NCI-H187 (cell line): ENCODE data around the gene CEACAM18.
"Not testable (repeated sequence)": the region's sequence is repeated elsewhere in the genome, so short reads cannot be mapped to it uniquely, and the experiment has no call there.

ENCODE experiments used
- DNase-seq, 2 experiments: peaks; one replicate each; lab custom pipeline; 2025; lab: John Stamatoyannopoulos, UW

CEACAM18 gene

DNA sequence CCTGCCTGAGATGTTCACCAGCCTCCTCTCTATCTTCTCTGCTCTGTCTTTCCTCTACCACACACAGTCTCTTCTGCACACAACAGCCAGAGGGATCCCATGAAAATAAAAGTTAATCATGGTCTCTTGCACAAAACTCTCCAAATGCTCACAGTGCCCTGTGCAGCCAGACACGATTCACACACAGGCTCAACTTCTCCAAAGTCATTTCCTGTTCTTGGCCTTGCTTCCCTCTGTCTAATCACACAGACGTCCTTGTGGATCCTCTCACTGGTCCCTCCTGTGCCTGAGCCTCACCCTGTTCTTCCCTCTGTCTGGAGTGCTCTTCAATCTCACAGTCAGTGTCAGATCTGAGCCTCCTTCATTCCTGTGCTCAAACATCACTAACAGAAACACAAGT is 15.4 kb downstream of the CEACAM18 start:
- DNase-seq = no peak

DNA sequence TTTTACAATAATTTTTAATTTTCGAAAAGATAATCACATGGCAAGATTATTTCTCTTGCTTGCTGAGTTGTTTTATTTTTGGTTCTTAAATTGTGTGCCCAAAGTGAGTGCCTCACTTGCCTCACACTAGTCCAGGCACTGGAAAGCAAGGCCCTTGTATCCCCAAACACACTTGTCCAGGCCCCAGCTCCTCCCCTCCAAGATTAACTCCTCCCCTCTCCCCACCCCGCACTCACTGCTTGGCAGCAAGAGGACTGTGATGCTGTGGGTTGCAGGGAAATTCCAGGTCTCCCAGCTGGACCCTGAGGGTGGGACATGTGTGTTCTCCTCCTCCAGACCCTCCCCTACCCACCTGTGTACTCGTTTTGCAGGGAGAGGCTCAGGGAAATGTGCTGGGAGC is 19.3 kb downstream of the CEACAM18 start:
- DNase-seq = no peak

DNA sequence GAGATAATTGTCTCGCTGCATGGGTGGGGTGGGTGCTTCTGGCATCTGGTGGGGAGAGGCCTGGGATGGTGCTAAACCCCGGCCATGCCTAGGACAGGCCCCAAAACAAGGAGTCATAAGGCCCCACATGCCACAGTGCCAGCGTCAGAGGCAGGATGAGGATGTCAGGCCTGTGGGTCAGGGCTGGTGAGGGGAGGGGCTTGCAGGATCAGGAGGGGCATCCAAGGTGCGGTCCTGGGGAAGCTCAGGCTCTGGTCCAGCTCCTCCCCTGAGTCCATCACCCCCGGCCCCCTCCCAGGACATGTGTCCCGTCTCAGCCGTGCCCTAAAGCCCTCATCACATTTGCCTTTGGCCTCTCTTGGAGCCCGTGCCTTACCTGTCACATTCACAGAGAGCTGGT is 22.6 kb downstream of the CEACAM18 start:
- not testable (repeated sequence) for DNase-seq

DNA sequence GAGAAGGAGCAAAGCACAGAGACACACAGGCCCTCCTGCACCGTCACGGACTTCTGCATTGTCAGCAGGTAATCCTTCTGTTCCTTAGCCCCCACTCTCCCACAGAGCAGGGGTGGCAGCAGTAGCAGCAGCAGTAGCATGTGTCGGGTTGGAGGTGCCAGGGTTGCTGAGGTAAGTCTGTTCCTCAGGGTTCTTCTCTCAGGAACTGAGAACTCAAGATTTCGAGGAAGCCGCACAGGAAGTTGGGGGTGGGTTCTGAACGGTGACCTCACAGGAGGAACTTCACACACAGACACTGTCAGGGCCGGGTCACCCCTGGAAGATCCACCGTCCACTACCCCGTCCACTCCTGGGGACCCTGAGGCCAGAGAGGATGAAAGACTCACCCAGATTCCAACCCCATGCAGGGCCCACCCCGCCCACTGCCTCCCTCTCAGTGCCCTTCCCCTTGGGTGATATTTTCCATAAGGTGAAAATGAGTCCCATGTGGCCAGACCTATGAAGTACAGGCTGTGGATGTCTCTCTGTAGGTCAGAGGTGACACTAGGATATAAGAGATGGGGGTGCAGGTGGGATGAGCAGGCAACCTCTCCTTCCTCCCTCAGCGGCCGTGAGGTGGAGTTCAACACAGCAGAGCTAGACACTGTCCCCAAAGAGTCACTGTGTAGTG is 23.4 kb downstream of the CEACAM18 start, which contains the start of gene SIGLEC12:
Gene SIGLEC12, minus strand, starts transcription at position 207 of the 670 bp plus-strand sequence. Its CDS starts 67 bp downstream, at position 140.
- DNase-seq = no peak

DNA sequence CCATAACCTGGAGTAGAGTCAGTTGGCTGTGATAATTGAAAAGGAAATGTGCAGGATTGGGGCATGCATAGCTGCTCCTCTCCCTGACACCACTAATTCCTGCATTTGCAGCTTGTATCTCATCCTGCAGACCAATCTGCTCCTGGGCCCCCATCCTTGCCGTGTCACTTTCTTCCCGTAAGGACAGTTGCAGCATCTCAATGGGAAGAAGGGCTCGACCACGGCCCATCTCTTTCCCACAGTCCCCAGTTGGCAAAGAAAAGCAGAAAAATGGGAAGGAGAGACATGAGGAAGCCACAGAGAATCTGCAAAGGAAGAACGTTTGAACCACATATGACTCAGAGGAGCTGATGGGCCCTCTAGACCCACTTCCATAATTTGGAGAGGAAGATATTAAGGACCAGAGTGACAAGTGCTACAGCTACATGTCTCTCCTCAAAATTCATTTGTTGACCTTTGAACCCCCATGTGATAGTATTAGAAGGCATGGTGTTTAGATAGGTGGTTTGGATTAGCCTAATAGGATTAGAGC is 25.0 kb downstream of the CEACAM18 start:
- DNase-seq = no peak

DNA sequence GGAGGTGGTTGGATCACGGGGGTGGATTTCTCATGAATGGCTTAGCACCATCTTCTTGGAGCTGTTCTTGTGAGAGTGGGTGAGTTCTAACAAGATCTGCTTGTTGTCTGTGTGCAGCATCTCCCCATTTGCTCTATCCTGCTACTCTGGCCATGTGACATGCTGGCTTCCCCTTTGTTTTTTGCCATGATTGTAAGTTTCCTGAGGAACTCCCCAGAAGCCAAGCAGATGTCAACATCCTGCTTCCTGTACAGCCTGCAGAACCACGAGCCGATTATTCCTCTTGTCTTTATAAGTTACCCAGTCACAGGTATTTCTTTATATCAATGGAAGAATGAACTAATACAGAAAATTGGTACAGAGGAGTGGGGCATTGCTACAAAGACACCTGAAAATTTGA is 25.6 kb downstream of the CEACAM18 start:
- no peak for DNase-seq

DNA sequence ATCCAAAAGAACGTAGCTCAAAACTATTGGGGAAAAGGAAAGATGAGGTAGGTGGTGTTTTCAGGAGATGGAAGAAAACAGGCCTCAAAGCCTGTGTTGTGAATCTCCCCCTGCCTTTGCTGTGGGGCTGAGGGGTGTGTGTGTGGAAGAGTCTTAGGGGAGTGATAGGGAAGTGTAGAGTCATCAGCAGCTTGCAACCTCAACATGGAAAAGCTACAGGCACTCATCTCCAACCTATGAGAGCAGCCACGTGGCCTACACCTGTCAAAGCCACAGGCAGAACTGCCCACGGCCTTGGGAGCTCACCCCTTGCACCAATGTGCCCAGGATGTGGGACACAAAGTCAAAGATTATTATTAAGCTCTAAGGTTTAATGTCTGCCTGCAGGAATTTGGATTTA is 27.6 kb downstream of the CEACAM18 start:
- no peak for DNase-seq

DNA sequence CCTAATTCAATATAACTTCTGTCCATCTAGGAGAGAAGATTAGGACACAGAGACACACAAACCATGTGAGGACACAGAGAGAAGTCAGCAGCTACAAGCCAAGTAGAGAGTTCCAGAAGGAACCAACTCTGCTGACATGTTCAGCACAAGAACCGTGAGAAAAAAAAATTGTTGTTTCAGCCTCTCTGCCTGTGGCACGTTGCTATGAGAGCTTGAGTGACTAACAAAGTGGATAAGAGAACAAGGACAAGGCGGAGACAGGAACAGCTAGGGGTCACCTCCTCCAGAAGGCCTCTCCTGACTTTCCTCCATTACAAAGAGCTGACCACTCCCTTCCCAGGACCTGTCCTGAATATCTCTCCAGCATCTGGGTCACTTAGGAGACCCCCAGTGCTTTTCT is 28.9 kb downstream of the CEACAM18 start:
- no peak for DNase-seq

DNA sequence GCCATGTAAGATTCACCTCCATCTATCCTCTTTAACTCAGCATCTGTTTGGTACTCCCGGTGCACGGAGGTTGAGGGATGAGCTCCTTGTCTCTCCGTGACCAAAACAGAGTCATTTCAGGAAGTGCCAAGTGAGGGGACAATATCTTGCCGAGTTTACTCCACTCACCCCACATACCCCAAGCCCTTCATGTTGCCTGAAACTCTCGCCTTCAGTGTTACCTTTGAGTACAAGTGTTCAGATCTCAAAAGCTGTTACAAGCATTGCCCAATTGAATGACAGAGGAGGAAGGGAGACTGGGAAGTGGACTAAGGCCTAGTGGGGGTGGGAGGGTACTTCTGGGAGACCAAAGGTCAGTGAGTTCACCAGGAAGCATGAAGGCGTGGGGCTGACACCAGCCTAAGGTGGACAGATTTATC is 29.3 kb downstream of the CEACAM18 start:
- DNase-seq = no peak

DNA sequence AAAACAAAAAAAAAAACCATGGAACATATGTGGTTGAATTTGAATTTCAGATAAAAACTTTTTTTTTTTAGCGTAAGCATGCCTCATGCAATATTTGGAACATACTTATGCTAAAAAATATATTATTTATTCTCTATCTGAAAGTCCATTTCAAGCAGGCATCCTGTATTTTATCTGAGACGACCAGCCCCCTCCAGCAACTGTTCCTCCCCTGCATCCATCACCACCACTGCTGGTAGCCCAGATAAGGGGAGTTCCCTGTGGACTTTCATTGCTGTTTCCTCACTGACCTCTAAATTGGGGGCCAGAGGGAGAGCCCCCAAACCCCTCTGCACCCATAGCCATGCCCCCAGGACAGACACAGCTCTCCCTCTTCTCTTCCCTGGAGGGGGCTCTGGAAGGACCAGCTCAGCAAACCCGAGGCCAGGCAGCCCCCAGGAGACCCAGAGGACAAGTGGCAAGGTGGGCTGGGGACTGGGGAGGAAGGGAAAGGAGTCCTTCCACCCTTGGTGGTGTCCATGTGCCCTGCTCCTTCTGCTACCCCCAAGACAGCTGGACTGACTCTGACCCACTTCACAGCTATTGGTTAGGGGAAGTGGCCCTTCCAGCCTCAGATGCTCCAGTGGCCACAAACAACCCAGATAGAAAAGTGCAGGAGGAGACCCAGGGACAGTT is 29.9 kb downstream of the CEACAM18 start:
- DNase-seq = no peak

DNA sequence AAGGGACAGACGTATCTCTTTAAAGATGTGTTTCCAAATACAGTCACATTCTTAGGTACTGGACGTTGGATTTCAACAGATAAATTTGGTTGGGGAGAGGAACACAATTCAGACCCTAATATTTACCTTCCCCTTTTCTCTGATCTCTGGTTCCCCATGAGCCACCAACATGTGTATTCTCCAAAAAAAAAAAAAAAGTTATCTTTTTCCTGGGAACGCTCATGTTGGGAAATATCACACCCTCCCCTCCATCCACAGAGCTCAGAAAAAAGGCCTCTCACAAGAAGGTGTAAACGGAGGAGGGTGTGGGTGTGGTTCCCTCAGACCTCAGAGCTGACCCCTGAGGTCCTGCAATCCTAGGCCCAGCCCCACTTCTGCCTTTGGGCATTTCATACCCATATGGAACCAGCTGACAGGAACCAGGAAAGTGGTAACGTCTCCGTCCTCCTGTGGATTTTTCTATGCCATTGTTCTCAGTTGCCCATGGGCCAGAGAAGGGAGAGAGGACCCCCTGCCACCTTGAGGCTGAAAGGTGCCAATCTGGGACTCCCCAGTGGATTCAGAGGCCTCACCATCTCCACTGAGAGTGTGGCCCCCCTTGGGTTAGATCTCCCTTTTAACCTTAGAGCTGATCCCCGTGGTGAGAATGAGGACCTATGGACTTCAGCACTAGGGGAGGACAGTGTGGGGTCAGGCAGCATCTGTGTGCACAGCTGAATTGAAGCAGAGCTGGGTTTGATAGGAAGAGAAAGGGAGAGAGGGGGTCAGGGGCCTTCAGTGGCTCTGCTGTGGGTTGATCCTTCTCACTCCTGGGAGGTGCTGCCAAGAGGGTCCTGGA is 31.7 kb downstream of the CEACAM18 start:
- DNase-seq = no peak

DNA sequence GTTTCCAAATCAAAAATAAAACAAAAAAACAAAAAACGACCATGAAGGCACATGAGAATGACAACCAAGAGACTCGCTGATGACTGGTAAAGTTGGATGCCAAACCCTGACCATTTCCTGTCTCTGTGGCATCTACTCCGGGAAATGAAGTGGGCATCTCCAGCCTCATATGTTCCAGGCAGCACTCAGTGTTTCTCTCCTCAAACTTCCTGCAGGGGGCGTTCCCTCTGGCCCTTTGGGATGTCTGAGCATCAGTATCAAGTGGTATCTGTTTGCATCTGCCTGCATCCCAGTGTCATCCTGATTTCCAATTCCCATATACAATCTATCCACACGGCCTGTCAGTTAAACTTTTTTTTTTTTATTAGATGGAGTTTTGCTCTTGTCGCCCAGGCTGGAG is 33.0 kb downstream of the CEACAM18 start:
- DNase-seq = no peak

DNA sequence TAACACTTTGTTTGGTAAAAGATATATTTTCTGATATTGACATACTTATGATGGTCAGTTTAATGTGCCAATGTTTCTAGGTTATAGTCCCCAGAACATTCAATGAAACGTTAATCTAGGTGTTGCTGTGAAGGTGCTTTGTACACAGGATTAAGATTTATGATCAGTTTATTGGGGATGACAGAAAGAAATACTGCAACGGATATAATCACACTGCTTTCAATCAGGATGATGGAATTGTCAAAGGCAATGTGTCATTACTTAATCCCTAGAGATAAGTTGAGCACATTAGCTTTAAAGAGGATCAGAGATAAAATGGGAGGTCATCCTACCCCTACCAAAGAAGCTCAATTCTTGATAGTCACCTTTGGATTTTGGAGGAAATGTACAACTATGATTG is 35.6 kb downstream of the CEACAM18 start:
- no peak for DNase-seq

DNA sequence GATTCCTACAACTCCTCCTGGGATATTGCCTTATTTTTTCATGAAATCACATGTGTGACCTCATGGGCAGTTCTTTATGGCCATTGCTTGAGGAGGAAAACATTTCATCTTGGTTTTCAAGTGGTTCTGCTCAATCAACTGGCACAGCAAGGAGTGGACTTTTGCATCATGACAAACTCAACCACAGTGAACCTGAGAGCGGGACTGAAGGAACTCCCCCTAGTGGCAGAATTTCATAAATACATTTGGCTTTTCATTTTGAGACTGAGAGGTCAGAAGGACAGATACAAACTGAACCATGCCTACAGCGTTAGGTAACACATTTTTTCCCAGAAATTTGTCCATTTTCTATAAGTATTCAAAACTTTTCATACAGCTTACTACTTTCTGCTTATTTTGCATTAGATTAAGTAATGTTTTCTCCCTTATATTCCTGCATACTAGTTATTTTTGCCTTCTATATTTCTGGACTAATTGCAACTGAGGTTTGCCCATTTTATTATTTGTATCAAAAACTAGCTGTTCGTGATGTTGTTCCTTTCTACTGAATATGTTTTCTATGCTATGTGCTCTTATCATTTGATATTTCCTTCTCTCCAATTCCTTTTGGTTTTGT is 36.6 kb downstream of the CEACAM18 start:
- DNase-seq = no peak

DNA sequence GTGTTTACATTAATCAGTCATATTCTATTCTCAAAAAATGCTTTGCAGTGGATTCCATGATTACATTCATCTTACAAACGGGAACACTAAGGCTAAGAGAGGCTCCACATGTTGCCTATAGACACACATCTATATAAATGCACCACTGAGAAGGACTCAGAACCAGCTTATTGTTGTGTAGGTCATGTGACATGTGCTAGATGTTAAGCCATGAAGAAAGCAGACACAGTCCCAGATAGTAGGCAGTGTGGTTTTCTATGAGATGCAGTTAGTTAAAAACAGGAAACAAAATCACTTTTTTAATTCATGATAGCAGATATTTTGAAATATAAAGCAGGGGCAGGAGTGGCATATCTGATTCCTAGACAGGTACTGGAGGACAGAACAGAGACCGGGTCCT is 42.4 kb downstream of the CEACAM18 start:
- DNase-seq = no peak

DNA sequence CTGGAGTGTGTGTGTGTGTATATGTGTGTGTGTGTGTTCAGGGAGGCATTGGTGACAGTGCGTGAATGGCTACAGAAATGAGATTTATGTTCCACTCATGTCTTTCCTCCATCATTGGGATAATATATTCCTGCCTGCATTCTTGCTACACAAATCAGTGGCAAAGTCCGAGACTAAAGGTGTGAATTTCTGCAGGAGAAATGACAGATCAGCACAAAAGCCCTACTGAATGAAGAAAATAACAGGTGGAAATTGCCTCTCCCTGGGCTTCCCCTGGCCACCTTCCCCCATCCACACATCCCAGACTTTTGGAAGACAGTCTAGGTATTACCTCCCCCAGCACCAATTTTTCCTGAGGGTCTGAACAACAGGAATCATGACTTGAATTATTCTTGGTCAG is 43.0 kb downstream of the CEACAM18 start:
- no peak for DNase-seq

DNA sequence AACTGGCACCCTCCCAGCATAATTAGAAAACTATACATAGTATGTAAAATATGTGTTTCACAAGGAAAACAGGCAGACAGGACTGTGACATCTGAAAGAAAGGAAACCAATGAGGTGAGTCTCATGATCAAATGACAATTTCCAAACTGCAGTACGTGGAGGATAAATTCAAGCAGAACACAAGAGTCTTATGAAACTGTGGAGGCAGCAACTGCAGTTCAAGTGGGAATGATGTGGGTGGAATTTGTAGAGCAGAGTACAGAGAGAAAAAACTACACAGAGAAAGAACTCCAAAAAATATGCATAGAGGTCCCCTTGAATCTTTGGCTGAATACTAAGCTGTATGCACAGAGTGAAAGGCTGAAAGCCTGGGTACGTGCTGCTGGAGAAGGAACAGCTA is 43.4 kb downstream of the CEACAM18 start:
- no peak for DNase-seq

DNA sequence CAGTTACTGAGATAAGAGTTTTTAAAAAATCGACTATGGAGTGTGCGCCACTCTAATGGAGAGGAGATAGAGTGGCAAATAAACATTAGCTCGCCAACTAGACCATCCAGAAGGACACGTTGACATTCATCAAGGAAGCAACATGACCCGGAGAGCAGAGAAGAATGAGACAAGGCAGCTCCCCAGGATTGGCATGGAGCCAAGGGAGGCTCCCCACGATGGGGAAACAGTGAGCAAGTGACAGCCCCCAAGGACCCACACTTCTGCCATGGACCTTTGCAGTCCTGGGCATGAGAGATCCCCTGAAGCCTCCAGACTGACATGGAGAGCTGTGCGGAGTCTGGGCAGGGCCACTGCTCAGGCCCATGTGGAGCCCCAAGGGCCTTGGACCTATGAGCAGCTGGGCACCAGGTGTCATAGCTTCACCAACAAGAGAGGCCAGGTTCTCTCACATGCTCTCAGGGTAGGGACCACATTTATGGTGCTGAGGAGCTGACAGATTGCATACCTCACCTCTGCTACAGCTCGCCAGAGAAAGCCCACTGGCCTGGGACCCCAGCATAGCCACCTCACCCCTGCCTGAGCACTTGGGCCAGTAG is 46.4 kb downstream of the CEACAM18 start:
- no peak for DNase-seq

DNA sequence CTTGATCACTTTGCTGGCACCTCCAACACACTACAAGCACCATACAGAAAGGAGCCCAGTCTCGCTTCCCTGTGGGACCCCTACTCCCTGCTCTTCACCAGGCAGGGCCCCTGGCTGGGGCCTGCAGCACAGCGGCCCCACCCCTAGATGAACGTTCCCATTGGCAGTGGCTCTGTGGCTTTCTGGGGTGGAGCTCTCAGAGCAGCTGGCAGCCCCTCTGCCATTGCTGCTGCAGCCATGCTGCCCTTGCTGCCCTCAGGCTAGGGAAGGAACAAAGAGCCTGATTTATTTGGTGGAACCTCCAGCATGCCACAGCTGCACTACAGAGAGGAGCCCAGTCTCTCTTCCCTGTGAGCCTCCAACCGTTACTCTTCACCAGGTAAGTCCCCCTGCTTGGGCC is 47.3 kb downstream of the CEACAM18 start:
- DNase-seq = no peak

DNA sequence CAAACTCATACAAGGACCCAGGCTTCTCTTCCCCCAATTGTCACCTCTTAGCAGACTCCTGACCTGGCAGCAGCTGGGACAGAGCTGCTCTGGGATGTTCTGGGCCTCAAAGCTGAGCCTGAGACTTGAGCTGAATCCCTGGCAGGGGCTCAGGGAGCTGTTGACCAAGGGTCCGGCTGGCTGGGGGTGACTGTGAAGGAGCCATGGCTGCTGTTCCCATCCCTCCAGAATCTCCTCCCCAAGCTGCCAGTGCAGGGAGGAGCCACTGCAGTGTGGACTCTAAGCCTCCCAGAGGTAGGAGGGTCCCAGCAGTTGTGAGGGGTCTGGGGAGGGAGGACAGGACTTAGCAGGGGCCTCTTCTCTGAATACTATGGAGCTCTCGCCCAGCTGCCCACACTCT is 51.0 kb downstream of the CEACAM18 start:
- no peak for DNase-seq

DNA sequence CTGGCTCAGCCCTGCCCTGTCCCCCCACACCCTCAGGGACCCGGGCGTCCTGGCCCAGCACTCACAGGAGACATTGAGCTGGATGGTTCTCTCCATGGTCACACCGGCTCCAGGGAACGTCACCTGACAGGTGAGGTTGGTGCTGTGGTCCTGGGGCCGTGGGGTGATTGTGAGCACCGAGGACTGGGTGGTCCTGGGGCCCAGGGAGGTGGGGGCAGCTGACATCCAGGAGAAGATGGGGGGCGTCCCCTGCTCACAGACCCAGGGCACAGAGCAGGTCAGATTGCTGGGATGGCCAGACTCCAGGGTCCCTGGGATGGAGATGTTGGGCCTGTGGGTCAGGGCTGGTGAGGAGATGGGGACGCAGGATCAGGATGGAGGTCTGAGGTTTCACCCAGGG is 52.3 kb downstream of the CEACAM18 start:
- DNase-seq = no peak
